Measurements from ENCODE around the gene TAS2R39. TPM values are rescaled to one million over a fixed set of nuclear protein-coding genes. Genes with fewer than 3 reads are reported as not detected.
"Not testable (repeated sequence)": the region's sequence is repeated elsewhere in the genome, so short reads cannot be mapped to it uniquely, and the experiment has no call there.

Gene TAS2R39
- total RNA-seq (ENCODE audit: insufficient read depth, low replicate concordance), result 8.2 TPM

GRCh38 chr7:143183024-143183423 lies at the start of gene TAS2R39:
TSS of gene TAS2R39 (plus strand) at chr7:143183419. CDS start at chr7:143183419, 0 bp downstream.
- no peak for DNase-seq (ENCODE audit: low spot score)

- no peak for DNase-seq (ENCODE audit: low spot score)
Measured at GRCh38 chr7:143147070-143147469, 36.1 kb upstream of the TAS2R39 start.

GRCh38 chr7:143148050-143148449 lies 35.2 kb upstream of the TAS2R39 start:
- no peak for DNase-seq (ENCODE audit: low spot score)

GRCh38 chr7:143148651-143149050 lies 34.6 kb upstream of the TAS2R39 start:
- no peak for DNase-seq (ENCODE audit: low spot score)

- not testable (repeated sequence) for DNase-seq (ENCODE audit: low spot score)
Measured at GRCh38 chr7:143150696-143151095, 32.5 kb upstream of the TAS2R39 start.

- not testable (repeated sequence) for DNase-seq (ENCODE audit: low spot score)
Measured at GRCh38 chr7:143158617-143159016, 24.6 kb upstream of the TAS2R39 start.

- no peak for DNase-seq (ENCODE audit: low spot score)
Measured at GRCh38 chr7:143171697-143172096, 11.5 kb upstream of the TAS2R39 start.

GRCh38 chr7:143172354-143172753 lies 10.9 kb upstream of the TAS2R39 start:
- DNase-seq (ENCODE audit: low spot score), result no peak

- DNase-seq (ENCODE audit: low spot score), result no peak
Measured at GRCh38 chr7:143176128-143176527, 7.1 kb upstream of the TAS2R39 start.

GRCh38 chr7:143177374-143178119 lies 5.7 kb upstream of the TAS2R39 start:
- no peak for DNase-seq (ENCODE audit: low spot score)

- not testable (repeated sequence) for DNase-seq (ENCODE audit: low spot score)
Measured at GRCh38 chr7:143180771-143181170, 2.4 kb upstream of the TAS2R39 start.

GRCh38 chr7:143181349-143181748 lies 1.9 kb upstream of the TAS2R39 start:
- DNase-seq (ENCODE audit: low spot score), result no peak

GRCh38 chr7:143185551-143185950 lies 2.3 kb downstream of the TAS2R39 start:
- DNase-seq (ENCODE audit: low spot score), result no peak

GRCh38 chr7:143188994-143189393 lies 5.8 kb downstream of the TAS2R39 start:
- DNase-seq (ENCODE audit: low spot score), result no peak

GRCh38 chr7:143193880-143194279 lies 10.7 kb downstream of the TAS2R39 start:
- DNase-seq (ENCODE audit: low spot score), result no peak

- no peak for DNase-seq (ENCODE audit: low spot score)
Measured at GRCh38 chr7:143199040-143199439, 15.8 kb downstream of the TAS2R39 start.

- no peak for DNase-seq (ENCODE audit: low spot score)
Measured at GRCh38 chr7:143202161-143202560, 18.9 kb downstream of the TAS2R39 start.

GRCh38 chr7:143203386-143203785 lies 20.2 kb downstream of the TAS2R39 start:
- DNase-seq (ENCODE audit: low spot score), result no peak

- peak; percentile 42 for DNase-seq (ENCODE audit: low spot score)
Measured at GRCh38 chr7:143205560-143206293, 22.5 kb downstream of the TAS2R39 start.

- DNase-seq (ENCODE audit: low spot score), result no peak
Measured at GRCh38 chr7:143210541-143210940, 27.3 kb downstream of the TAS2R39 start.

- not testable (repeated sequence) for DNase-seq (ENCODE audit: low spot score)
Measured at GRCh38 chr7:143213478-143213877, 30.3 kb downstream of the TAS2R39 start.

- peak; percentile 82 for DNase-seq (ENCODE audit: low spot score)
Measured at GRCh38 chr7:143214789-143215679, 31.8 kb downstream of the TAS2R39 start.
